Globus pallidus (tissue), 1 donor: ENCODE results near the gene PRKG1.

Source experiments
- DNase-seq: peaks from one replicate; pipeline ENCODE4 v3.0.0-alpha.2; 2015; ENCODE audit warnings: low spot score

Gene PRKG1

DNA sequence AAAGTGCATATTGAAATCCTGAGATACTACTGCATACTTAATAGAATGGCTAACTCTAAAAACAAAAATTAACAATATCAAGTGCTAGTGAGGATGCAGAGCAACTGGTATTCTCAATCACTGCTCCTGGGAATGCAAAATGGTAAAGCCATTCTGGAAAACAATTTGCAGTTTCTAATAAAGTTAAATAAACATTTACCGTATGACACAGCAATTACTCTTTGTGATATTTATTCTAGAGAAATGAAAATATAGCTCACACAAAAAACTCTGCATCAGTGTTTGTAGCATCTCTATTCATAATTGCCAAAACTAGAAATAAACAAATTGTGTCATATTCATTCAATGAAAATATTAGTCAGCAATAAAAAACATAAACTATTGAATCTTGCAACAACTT is 984.8 kb downstream of the PRKG1 start:
- no peak for DNase-seq

DNA sequence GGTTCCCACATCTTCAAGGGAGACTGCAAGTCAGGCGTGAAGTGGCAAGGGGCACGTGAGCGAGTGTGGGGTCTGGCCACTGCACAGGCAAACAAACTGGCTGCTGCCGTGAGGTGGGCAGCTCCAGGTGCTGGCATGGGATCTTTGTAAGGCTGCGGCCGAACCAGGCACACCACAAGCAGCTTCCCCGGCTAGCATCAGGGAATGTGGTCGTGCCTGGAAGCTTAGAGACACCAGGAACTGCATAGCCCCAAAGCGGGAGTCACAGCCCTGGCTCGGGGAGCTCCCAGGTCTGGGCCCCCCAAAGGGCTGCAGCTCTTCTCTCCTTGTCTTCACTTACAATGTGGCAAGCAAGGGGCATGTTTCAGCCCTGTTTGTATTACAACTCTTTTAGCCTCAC is 988.9 kb downstream of the PRKG1 start:
- DNase-seq, result no peak

DNA sequence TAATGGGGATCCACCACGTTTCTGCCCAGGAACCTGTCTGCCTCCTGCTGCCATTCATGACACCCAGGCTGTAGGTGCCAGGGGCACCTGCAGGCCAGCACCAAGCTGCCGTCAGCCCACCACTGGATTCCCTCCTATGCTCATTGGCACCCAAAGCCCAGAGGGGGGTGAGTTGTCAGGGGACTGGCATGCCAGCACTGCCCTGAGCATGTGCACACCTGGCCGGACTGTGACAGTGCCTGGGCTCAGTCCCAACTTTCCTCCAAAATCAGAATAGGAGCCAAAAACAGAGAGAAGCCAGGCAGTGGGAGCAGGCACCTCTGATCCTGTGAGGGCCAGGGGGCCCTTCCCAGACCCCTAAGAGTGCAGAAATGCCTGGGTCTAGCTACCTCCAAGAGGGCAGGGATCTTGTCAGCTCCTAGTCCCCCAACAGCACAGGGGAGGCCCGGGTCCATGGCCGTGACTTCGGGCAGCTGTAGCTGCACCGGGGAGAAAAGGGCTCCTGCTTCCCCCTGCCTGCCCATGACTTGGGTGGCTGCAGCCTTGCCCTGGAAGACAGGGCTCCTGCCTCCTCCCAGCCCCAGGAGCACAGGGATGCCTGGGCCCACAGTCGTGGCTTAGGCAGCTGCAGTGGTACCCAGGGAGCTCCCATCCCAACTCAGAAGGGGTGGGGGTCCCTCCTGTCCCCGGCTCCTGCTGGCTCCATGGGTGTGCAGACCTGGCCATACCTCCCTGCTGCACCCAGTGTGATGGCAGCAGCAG is 990.0 kb downstream of the PRKG1 start:
- no peak for DNase-seq

DNA sequence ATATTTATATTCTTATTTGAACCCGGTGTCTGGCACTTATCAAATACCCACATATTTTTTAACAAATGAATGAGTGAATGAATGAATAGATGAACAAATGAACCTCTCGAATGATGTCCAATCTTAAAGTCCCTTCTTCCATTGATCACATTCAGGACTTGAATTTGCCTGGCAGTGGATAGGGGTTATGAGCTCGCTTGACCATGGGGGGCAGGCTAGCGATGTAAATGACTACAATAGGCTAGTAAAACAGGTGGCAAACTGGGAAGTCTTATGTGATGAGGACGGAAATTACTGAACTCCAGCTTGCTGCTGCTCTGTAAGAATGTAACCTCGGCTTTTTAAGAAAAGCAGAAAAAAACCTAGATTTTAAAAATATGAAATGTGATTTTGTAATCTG is 992.1 kb downstream of the PRKG1 start:
- DNase-seq, result no peak

DNA sequence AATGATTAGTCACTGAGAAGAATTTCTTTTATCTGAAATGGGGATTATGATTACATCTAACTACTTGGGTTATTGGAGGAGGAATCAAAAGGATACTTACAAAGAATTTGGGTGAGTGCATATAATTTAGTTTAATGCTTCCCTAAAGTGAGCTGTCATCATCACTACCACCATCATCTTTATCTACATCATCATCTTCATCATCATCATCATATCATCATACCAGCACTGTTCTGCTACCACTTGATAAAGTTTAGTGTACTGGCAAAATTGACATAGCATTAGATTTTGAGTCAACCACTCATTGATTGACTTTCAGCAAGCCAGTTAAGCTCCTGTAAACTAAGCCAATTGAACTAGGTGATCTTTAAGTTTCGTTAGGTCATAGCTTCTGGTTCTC is 994.2 kb downstream of the PRKG1 start:
- no peak for DNase-seq

DNA sequence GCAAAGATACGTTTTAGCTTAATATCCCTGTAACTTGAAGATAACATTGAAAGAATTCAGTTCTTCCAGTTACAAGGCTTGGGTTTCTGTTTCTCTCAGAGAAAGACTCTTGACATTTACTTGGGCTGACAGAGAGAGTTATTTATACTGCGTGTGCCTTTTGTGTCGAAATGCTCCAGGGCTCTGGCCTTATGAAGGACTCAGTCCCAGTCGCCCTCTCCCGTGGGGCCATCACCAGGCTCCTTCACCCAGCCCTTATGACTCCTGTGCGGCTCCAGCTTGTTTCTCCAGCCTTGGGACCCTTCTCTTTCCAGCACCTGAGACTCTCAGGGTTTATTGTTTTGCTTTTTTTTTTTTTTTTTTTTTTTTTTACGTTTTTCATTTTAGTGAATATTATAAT is 997.5 kb downstream of the PRKG1 start:
- DNase-seq, result no peak

DNA sequence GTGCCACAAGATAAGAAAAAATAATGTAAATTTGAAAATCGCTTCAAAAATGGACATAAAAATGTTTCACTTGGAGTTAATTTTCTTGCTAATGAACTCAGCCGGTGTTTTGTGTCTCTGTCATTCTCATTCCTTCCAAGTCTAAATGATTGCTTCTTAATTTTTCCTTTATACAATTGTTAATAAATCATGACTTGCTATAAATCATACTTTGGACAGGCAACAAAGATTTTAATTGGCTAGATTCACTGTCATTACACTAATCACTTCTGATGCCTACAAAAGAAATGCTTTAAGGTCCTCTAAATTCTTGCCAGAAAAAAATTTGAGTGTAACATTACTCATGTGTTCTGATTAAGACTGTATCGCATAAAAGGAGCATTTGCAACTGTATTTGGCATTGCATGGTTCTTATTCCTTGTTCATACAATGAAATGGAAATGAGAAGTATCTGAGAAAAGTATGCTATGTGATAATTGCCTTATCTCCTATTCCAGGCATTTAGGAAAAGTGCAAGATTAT is 1000.3 kb downstream of the PRKG1 start:
- DNase-seq, result no peak

DNA sequence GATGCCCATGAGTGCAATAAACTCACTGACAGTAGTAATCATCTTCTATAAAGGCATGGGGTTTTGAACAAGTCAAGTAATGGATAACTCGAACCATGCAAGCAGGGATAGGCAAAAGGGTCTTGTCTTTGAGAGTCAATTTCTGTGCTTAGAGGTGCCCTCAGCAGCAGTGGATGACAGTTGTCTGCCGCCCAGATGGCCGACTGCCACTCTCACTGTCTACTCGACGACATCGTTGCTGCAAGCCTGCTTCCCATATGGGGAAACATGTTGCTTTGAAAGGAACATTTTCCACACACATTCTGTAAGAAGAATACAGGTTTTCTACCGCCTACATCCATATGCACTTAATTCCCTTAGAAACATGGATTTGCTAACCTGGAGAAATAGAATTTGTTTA is 1003.5 kb downstream of the PRKG1 start:
- DNase-seq, result no peak

DNA sequence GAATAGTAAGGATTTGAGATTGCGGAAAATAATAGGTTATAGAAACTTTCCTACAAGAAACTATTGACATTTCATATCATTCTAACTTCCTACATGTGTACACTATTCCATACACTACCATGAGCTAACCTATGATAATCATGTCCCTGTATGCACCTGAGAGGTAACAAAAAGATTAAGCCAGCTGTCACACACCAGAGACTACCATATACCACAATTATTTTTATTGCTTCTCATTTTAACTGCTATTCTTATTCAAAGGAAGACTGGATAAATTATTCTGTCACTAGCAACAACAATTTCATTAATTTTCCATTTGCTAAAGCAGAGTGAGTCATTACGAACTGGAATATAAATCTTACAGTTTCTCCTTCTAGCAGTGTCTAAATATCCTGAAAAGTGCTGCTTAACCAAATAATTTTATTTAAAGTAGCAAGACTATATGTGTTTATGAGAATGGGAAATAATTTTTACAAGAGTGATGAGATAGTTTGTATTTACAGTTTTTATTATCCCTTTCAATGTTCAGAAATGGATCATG is 1004.2 kb downstream of the PRKG1 start:
- no peak for DNase-seq

DNA sequence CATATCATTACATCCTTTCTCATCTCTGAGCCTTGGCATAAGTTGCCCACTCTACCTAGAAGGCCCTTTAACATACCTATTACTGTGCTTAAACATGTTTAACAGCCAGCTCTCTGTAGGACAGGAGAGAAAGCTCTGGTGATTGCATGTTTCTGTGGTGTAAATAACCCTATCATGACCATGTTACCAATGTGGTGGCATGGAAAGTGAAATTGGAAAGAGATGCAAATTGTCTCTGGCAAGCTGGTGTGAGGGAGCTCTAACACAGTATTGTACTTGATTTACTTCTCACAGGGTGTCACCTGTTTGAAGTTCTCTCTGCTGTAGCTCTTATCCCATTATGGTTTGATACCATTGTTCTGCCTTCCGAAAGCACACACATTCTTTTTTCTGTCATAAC is 1008.0 kb downstream of the PRKG1 start:
- no peak for DNase-seq

DNA sequence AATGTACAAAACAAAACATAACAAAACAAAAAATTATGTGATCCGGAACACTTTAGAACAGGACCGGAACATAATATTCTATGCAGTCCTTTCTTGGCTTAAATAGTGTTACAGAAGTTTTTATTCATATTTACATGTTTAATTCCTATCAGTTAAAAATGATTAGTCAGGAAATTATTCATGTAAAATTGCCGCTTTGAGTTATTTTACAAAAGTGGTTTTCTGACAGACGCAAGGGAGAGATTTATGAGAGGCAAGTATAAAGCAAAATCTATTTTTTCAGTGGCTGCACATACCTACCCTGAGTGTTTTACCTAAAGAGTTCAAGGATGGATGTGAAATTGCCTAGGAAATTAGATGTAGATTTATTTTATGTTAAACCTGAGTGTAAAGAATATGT is 1009.1 kb downstream of the PRKG1 start:
- DNase-seq, result no peak

DNA sequence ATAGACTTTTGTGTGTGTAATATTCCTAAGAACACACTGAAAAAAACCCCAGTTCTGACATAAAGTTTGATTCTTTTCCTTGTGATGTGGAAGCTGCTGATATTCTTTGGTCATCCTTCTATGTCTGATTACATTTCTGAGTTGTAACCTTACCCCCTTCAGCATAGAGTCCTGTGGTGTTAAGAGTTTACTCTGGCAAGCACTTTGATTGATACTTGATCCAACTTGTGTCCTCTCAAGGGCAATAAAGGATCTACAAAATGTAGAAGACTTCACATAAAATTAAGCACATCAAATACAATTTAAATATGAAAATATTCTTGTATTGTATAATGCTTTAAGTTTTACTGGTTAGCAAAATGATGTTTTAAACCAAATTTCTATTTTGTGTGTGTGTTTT is 1018.1 kb downstream of the PRKG1 start:
- DNase-seq, result no peak

DNA sequence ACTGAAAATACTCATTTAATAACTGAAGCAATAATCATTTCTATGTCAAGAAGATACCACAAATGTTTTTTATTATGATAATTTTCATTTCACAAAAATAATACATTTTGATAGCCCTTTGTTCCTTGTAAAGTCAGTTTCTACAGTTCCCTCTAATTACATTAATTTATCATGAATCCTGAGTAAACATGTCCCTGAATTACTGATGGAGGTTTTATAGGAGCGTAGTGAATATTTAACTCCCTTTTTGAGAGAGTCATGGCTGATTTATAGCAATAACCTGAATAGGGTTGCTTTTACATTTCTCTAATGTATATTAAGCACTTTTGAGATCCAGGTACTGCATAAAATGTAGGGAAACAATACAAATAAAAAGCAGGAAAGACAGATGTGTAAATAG is 1023.8 kb downstream of the PRKG1 start:
- DNase-seq, result no peak

DNA sequence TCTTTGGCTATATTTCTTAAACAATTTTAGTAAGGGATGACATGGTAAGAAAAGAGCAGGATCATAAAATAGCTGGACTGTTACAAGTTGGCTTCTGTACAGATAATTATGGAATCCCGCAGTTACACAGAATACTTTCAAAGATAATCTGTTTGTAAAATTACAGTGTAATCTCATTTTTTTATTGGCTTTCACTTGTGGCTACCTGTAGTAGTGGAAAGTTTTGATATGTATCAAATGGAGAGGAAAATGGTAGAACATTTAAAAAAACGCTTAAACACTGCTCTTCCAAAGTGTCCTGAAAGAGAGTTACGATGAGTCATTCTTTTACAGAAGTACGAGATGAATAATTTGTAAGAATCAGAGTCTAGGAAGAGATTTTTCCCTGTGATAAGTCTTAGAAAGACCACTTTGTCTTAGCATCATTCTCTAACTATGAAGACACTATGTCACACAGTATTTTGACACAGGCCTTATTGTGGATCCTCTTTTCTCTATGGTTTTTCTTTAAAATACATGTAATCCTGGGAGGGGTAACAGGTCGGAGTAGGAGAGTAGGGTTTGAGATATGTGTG is 1024.8 kb downstream of the PRKG1 start:
- no peak for DNase-seq

DNA sequence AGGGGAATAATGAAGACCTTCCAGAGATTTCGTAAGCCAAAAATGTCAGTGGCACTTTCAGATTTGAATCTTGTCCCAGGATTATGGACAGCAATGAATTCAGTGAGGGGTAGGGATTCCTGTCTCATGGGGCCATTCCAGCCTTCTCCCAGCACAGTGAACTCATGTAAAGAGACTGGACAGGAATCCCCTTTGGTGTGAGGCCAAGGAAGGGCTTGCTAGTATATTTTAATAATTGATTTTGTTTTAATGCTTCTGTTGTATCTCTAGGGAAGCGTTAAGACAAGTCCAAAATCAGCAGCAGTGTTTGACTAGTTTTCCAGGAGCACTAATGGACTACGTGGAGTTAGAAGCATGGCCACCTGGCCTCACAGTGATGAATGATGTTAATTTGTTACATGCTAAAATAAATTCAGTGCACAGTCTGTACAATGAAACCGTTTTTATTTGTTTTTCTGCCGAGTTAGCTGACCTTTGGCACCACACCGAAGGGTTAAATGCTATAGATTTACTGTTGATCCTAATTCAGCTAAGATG is 1025.8 kb downstream of the PRKG1 start:
- DNase-seq, result no peak

DNA sequence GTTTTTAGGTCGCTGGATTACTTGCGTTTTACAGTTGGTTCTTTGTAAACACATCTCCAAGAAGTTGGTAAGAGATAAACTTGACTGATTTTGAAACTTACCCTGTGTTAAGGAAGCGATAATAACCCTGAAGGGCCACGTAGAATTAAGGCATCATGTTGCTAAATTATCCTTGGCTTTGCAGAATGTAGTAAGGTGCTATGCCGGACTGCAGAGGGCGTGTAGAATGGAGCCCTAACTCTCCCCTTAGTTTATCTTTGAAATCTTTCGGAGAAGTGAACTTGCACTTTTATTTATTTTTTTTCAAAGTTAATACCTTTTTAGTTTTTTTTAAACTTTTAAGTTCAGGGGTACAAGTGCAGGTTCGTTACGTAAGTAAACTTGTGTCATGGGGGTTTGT is 1031.0 kb downstream of the PRKG1 start:
- DNase-seq, result no peak

DNA sequence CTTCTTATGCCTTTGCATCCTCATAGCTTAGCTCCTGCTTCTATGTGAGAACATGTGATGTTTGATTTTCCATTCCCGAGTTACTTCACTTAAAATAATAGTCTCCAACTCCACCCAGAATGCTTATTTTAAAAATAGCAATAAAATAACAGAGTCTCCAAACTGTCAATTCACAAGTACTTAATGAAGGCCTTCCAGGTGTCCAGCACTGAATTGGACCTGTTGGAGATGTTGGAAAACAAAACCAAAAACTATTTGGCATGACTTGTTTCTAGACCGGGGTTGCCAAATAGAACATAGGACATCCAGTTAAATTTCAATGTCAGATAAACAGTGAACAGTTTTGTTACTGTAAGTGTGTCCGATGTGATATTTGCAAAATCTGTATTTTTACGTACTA is 1031.7 kb downstream of the PRKG1 start:
- no peak for DNase-seq

DNA sequence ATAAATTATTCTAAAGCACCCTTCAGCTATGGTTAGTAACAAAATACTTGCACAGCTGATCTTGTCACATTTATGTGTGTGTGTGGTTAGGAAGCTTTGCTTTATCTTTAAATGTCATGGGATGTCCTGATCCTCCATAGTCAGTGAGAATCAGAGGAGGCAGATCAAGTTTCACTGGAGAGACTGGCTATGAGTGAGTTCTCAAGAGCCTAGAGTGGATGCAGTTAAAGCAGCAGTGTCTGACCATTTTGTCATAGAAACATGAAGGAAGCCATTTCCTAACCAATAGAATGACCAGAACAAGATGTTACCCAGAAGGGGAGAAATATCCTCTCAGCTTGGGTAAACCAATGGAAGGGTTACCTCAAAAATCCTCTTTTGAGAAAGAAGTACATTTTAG is 1032.6 kb downstream of the PRKG1 start:
- DNase-seq, result no peak

DNA sequence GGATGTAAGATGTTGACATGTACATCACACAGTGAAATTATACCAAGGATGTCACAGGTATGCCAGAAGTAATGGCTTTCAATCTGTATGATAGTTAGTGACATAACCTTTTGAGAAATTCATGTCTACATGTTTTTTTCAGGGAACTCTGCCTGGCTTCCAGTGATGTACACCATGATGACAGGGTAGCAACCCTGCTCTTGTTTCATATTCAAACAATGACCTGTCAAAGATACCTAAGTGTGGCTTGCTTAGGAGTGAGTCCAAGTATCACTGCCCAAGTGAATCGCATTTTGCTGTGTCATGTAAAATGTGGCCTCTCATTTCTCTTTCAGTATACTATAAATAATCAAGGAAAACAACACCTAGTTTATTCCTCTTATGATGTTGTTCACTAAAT is 1033.9 kb downstream of the PRKG1 start:
- no peak for DNase-seq

DNA sequence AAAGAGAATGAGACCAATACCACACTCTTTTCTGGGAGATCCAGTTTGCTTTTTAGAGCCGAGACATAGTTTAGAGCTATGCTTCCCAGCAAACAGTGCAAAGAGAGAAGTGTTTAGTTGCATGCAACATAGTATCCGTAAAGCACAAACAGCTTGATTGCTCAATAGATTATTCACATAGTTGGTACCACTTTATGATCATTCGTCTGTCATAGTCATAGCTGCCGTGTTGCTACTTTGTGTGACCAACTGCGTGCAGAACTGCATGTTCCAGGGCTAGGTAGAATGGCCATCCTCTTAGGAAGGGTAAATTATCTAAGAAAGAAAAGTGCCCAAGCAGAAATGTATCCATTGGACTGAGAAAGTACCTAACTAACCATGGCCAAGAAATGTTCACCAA is 1036.3 kb downstream of the PRKG1 start:
- DNase-seq, result no peak

DNA sequence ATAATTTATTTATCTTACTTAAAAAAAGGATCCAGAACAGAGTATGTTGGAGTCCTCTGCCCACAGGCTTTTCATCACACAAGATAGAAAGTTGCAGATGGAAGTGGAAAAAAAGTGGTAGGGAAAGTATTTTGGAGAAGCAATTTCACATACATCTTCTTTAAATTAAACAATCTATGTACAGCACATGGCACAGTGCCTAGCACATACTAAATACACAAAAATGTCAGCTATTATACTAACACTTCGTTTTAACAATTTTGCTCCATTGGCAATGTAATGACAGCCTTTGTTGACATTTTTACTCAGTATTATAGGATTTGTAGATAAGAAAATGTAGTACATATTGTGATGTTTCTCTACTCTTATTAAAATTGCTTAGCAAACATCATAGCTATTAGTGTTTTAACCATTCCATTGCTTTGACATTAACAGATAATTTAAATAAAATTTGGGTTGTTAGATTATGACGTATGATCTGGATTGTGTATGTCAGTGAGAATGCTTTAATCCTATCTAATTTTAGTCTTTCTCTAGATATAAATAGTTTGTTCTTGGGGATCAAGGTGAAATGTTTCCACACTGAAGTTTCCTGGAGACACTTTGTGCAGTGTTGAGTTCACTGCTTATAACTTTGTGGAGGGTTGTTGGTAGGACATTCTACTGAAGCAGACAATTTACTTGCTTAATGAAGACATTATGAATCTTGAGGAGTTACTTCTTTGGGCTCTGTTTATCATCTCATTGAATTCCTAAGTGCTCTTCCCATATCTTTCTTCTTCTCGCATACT is 1037.0 kb downstream of the PRKG1 start:
- no peak for DNase-seq

DNA sequence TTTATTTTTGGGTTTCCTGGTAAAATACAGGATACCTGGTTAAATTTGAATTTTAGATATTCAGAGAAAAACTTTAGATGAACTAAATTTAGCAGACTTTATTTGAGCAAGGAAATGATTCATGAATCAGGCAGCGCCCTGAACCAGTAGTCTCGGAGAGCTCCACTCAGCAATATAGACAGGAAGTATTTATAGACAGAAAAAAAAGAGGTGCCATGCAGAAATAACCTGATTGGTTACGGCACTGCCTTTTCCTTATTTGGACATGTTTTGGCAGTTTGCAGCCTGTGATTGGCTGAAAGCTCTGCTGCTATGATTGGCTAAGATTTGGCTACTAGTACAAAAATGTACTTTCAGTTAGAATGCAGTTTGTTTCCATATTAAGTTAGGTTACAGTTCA is 1041.5 kb downstream of the PRKG1 start:
- no peak for DNase-seq

DNA sequence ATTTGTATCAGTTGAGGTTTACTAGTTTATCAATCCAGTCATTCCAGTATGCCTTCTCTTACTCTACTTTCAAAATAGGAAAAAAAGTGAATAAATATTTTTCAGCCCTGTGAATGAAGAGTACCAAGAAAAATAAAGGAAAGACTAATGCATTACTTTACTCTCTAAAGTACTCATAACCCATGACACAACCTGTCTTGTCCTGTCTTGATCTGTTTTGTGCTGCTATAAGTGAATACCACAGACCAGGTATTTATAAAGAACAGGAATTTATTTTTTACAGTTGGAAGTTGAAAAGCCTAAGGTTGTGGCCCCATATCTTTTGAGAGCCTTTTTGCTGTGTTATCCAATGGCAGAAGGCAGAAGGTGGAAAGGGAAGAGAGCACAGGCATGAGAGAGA is 1045.2 kb downstream of the PRKG1 start:
- DNase-seq, result no peak
